Measurements from ENCODE around the gene NCAPD2.
A peak's percentile ranks its signal among the peaks of the same experiment; 100 is the strongest.

NCAPD2 gene

DNA sequence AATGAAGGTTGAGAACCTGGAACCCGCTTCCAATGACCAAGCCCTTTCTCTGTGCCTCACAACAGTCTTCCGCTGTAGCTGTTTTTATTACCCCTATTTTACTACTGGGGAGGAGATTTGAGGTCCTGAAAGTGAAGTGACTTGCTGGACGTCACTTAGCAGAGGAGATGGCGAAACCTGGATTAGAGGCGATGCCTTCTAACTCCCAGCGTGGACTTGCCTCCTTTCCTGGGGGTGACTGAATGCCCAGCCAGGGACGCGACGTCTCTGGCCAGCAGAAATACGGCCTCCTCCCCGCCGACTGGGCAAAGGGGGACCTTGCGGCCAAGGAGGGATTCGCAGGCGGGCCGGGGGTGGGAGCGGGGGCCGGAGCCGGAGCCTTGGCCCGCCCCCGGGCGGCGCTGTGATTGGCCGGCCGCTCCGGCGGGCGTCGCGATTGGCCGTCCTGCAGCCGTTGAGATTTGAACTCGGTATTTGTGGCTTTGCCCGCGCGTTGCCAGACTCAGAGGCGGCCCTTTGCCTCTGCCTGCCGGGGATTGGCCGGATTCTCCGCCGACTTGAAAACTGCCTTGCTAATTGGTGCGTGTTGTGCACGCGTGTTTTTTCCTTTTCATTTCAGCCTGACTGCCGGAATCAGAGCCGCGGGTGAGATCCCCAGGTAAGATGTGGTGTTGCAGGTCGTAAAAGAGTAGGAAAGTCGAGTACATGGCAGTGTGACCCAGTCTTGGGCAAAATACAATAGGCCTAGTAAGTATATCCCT is at the start of gene NCAPD2:
Gene NCAPD2, plus strand, starts transcription at position 606 of the 761 bp plus-strand sequence. CDS start 997 bp downstream, outside the sequence.
- peak; percentile 92 for DNase-seq

GRCh38 chr12:6444704-6445688 is 48.9 kb upstream of the NCAPD2 start, which contains the start of gene CD27:
CD27 (plus strand) TSS chr12:6444955; CDS start chr12:6445096, 141 bp downstream.
- DNase-seq: no peak

DNA sequence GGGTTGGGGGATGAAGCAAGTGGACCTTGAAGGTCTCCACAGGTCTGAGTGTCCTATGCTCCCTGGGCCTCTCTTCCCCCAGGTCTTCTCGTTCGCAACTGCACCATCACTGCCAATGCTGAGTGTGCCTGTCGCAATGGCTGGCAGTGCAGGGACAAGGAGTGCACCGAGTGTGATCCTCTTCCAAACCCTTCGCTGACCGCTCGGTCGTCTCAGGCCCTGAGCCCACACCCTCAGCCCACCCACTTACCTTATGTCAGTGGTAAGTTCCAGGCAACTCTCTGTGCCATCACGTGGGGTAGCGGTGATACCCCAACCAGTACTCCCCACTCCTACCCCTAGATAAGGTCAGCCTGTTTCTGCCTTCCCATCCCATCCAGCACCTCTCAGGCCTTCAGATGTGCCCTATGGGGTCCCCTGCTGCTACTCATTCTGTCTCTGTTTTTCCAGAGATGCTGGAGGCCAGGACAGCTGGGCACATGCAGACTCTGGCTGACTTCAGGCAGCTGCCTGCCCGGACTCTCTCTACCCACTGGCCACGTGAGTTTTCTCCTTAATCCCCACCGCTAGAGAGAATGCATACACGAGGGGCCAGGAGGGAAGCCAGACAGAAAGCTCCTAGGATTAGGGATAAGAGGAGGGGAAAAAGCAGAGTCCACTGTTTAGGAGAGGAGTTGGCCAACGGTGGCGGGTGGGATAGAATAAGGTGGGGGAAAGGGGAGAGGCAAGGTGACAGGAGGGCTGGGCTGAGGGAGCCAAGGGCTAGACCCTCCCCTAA is 43.6 kb upstream of the NCAPD2 start:
- no peak for DNase-seq

- no peak for DNase-seq
Measured at GRCh38 chr12:6450869-6451347, 43.0 kb upstream of the NCAPD2 start.

GRCh38 chr12:6451348-6452244 is 42.3 kb upstream of the NCAPD2 start, which contains the start of gene TAPBPL:
TAPBPL (plus strand) TSS chr12:6452042; CDS start chr12:6452249, 207 bp downstream.
- peak; percentile 71 for DNase-seq

DNA sequence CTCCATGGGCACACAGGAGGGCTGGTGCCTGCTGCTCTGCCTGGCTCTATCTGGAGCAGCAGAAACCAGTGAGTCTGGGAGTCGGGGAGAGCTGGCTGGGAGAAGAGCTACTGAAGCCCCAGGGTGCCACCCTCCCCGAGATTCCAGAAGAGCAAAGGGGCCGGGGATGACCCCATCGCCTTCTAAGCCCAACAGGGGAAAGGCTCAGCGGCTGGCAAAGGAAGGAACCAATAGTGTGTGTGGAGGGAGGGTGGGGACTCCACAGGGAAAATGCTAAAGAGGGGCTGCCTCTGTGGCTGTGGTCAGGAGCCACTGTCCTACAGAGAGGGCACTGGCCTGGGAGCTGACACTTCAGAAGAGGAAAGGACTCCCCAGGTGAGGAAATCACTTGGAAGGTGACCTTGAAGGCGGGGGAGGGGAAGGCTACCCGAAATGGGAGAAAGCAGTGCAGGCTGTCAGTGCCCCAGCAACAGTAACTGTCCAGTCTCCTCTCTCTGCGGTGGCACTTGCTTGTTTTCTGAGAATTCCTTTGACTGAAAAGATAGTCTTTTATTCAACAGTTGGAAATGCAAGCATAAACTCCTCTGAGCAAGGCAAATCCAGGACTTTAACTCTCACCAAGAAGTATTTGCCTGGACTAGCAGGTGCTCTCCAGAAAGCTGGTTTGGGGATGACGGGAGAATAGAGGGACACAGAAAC is 41.5 kb upstream of the NCAPD2 start:
- no peak for DNase-seq

DNA sequence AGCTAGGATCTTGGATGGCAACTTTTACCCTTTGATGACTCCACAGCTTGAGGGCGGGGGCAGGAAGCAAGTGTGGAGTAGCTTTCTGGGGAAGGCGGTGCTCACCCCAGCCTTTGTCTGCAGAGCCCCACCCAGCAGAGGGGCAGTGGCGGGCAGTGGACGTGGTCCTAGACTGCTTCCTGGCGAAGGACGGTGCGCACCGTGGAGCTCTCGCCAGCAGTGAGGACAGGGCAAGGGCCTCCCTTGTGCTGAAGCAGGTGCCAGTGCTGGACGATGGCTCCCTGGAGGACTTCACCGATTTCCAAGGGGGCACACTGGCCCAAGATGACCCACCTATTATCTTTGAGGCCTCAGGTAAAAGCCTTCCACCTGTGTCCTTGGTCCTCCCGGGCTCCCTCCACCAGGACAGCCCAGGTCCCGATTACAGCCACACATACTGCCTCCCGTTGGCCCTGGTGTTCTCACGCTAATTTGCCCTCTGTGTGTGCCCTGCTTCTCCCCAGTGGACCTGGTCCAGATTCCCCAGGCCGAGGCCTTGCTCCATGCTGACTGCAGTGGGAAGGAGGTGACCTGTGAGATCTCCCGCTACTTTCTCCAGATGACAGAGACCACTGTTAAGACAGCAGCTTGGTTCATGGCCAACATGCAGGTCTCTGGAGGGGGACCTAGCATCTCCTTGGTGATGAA is 40.8 kb upstream of the NCAPD2 start:
- DNase-seq: no peak

- DNase-seq: no peak
Measured at GRCh38 chr12:6457220-6457945, 36.5 kb upstream of the NCAPD2 start.

GRCh38 chr12:6458281-6459003 is 35.5 kb upstream of the NCAPD2 start:
- no peak for DNase-seq

GRCh38 chr12:6459004-6459337 is 34.9 kb upstream of the NCAPD2 start:
- no peak for DNase-seq

DNA sequence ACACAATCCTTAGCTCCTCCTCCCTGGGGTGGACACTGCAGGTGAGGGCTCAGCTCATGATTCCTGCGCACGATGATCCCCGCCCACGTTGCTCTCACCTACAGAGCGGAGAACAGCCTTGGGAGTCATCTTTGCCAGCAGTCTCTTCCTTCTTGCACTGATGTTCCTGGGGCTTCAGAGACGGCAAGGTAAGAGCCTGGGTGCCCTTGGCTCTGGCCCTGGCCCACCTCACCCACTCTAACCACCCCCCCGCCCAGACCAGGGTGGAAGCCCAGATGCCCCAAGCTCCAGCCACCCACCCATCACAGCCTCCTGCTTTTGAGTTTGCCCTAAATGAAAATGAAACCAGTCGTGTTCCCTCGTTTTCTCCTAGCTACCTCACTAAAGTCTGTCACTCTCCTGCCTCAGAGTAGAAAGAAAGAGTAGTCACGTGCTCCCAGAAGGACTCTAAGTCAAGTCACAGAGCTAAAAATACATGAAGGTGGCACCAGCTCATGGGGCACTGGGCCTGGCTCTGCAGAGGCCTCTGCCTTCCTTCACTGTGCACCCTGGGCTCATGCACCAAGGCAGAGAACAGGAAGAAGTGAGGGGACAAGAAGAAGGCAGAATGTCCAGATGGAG is 33.0 kb upstream of the NCAPD2 start:
- DNase-seq: no peak

- peak; percentile 61 for DNase-seq
Measured at GRCh38 chr12:6461401-6462233, 32.3 kb upstream of the NCAPD2 start.

DNA sequence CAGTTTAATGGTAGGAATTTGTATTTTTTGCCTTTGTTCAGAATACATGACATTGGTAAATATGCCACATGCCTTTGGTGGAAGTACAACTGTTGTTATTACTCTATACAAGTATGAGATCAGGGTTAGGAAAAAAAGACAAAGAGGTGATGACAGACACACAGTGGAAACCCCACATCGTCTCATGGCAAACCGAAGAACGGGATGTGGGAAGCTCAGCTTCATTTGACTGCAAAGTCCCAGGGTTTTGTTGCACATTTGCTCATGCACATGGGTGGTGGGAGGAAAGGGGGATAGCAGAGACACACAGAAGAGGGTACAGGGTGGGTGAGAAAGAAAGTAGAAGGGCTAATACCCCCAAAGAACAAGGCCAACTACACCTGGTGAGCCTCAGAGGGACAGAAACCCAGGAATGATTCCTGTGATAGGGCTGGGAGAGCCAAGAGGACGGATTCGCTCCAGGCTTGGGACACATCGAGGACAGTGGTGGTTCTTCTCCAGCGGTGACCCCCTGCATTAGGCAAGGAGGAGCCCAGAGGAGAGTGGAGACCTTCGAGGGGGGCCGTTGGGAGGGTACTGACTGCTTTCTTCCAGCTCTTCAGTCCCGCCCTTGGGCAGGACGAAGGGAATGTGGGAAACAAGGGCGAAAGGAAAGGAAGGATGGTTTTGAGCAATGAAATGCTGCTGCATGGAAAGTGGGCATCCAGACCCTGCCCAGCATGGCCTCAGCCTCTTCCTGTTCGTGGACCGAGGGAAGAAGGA is 31.5 kb upstream of the NCAPD2 start:
- DNase-seq: no peak

DNA sequence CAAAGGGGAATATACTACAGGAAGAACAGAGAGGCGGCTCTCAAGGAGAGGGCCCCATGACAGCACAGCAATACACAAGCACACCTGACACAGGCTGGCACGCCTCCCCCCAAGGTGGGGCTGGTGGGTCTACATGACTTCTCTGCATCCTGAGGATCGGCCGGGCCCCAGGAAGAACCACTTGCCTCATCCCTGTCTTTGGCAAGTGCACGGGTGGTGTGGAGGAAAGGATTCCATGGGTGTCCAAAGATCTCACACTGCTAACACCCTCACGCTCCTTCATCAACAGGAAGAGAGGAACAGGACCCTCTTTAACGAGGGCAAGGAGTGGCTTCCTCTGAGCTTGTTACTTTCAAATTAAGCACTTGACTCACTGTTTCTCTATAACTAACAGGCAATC is 30.7 kb upstream of the NCAPD2 start:
- no peak for DNase-seq

DNA sequence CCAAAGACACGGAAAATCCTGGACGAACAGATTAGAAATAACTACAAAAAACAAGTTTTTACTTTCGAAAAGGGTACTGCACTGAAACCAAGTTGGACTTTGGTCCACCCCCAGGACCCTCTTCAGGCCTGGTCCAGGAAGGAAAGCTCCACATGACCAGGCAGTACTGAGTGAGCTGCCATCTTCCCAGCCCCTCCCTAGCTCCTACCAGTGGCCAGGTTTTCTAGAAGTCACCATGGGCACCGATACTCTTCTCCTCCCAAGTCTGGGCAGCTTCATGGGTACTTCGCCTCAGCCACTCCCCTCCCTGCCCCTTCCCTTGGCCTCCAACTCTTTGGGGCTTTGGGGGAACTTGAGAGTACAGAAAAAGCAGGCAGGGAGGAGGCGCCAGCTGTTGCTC is 30.0 kb upstream of the NCAPD2 start:
- no peak for DNase-seq

DNA sequence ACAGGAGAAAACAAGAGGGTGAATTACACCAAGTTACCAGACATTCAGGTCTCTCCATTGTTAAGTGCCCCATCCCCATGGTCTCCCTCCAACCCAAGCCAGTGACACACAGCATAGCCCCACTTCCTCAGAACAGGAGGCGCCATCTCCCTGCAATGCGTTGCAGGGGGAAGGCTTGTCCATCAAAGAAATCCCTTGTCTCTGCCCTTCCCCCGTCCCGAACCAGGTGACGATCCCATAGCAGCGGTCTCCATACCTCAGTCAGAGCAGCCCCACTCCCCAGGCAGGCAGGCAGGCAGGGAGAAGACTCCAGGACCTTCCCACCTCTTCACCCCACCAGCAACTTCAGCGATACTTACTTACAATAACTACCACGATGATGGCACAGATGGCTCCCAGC is 29.4 kb upstream of the NCAPD2 start:
- no peak for DNase-seq

Data from activated CD4-positive, alpha-beta T cell treated with anti-CD3 and anti-CD28 coated beads for 1 hour (primary cell).